Thoracic aorta (tissue), 2 donors: Measurements from ENCODE around the gene CNKSR3. TPM values are rescaled to one million over a fixed set of nuclear protein-coding genes. Genes with fewer than 3 reads are reported as not detected.
A peak's percentile ranks its signal among the peaks of the same experiment; 100 is the strongest.

Experiments
- ATAC-seq: fragments of 150-250 bp; one replicate; pipeline ENCODE4 v1.8.0; 2017; ENCODE audit warnings: low read depth; ENCODE audit not compliant: insufficient number of reproducible peaks, low FRiP score
- DNase-seq: peaks from one replicate; pipeline ENCODE4 v3.0.0-alpha.2; 2020; ENCODE audit warnings: low spot score
- H3K27ac ChIP-seq, 2 donors: fragments of 200-600 bp; sonication (generic); 1 replicate in 1 of 2; 2 replicates in 1 of 2; pipeline ENCODE4 v1.5.1; 2016; ENCODE audit warnings: mild to moderate bottlenecking in 2 of 2, moderate library complexity in 2 of 2
- H3K27me3 ChIP-seq: fragments of 200-600 bp; sonication (generic); replicated peaks from 2 replicates; pipeline ENCODE4 v1.6.0; 2016; ENCODE audit warnings: mild to moderate bottlenecking; ENCODE audit not compliant: insufficient read depth
- H3K36me3 ChIP-seq: fragments of 200-600 bp; sonication (generic); one replicate; pipeline ENCODE4 v1.5.1; 2016
- H3K4me1 ChIP-seq, 2 donors: fragments of 200-600 bp; sonication (generic); 1 replicate in 1 of 2; 2 replicates in 1 of 2; pipeline versions ENCODE4 v1.5.1 to v1.6.0; 2016; ENCODE audit warnings: low read depth in 2 of 2, mild to moderate bottlenecking in 1 of 2; ENCODE audit not compliant: control insufficient read depth in 1 of 2
- H3K4me3 ChIP-seq: fragments of 200-600 bp; sonication (generic); 2 replicates; pipeline ENCODE4 v1.5.1; 2016; ENCODE audit warnings: mild to moderate bottlenecking
- H3K9me3 ChIP-seq: fragments of 200-600 bp; sonication (generic); 2 replicates; pipeline ENCODE4 v1.5.1; 2016
- CTCF ChIP-seq: fragments of 200-600 bp; sonication (generic); IDR thresholded peaks from one replicate; pipeline ENCODE4 v1.5.1; 2019; ENCODE audit warnings: antibody characterized with exemption
- total RNA-seq, 2 donors: library from RNA; depleted of rRNA; stranded (reverse); fragments of >200 nt; gene quantifications; one replicate each; pipeline versions ENCODE4 v1.1.0 to v1.2.3, GENCODE V29; 2016

CNKSR3 gene
- total RNA-seq, 2 donors from 2014 or later, result 20.2 to 22.9 TPM

- no peak for DNase-seq
- Histone ChIP-seq H3K9me3 (no peaks in the 10 kb centered on the region), H3K36me3 (no peaks in the 10 kb centered on the region), H3K4me3 (peak overlapping the region; percentile 60), H3K4me1 (peaks cover 16 to 65% of the 10 kb centered on the region in 2 donors), H3K27ac (peak overlapping the region; percentile 78 to 86), H3K27me3 (no peaks in the 10 kb centered on the region)
- peak; percentile 59 for ATAC-seq
- no peak for TF ChIP-seq CTCF
These were observed 50.0 kb downstream of the CNKSR3 start for GRCh38 chr6:154460306-154461071.

- ATAC-seq (no peak), DNase-seq (no peak)
- Histone ChIP-seq H3K27me3 (no peaks in the 10 kb centered on the region), H3K27ac (peak overlapping the region; percentile 78 to 86), H3K36me3 (no peaks in the 10 kb centered on the region), H3K4me3 (peak overlapping the region; percentile 60), H3K4me1 (peaks cover 16 to 69% of the 10 kb centered on the region in 2 donors), H3K9me3 (no peaks in the 10 kb centered on the region)
- TF ChIP-seq CTCF, result no peak
These were observed 51.0 kb downstream of the CNKSR3 start for GRCh38 chr6:154459513-154459912.

- peak overlapping the region; percentile 78 to 86 for H3K27ac ChIP-seq
- peaks cover 16 to 67% of the 10 kb centered on the region in 2 donors for H3K4me1 ChIP-seq
- DNase-seq, result no peak
- peak overlapping the region; percentile 60 for H3K4me3 ChIP-seq
- H3K9me3 ChIP-seq, result no peaks in the 10 kb centered on the region
- H3K27me3 ChIP-seq, result no peaks in the 10 kb centered on the region
- H3K36me3 ChIP-seq, result no peaks in the 10 kb centered on the region
- TF ChIP-seq CTCF, result no peak
- ATAC-seq, result no peak
These were observed 51.7 kb downstream of the CNKSR3 start for GRCh38 chr6:154458565-154459470.

GRCh38 chr6:154457881-154458284, 52.6 kb downstream of the CNKSR3 start:
- no peaks in the 10 kb centered on the region for H3K9me3 ChIP-seq
- peak overlapping the region; percentile 78 to 86 for H3K27ac ChIP-seq
- ATAC-seq (no peak), DNase-seq (no peak)
- H3K4me3 ChIP-seq, result no peak overlapping the region
- H3K36me3 ChIP-seq, result no peaks in the 10 kb centered on the region
- H3K4me1 ChIP-seq, result peaks cover 19 to 73% of the 10 kb centered on the region in 2 donors
- H3K27me3 ChIP-seq, result no peaks in the 10 kb centered on the region
- no peak for TF ChIP-seq CTCF
